DMS53 (cell line): ENCODE results near the gene HTT.
"Not testable (repeated sequence)": the region's sequence is repeated elsewhere in the genome, so short reads cannot be mapped to it uniquely, and the experiment has no call there.

Experiments used
- DNase-seq: peaks from one replicate; lab custom pipeline; 2025; lab: John Stamatoyannopoulos, UW

Gene HTT

DNA sequence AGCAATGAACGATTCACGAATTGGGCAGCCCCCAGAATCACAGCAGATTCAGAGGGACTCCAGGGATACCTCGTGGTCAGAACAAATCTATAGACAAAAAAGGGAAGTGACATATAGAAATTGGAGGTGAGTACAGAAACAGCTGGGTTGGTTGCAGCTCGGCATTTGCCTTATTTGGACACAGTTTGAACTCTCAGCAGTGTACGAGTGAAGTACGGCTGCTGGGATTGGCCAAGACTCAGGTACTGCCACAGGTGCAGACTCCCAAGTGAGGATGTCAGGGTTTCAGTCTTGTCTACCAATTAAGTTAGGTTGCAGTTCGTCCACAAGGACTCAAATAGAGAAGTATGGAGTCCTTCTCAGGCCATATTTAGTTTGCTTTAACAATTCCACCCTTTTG is 28.3 kb upstream of the HTT start:
- peak; percentile 79 for DNase-seq

DNA sequence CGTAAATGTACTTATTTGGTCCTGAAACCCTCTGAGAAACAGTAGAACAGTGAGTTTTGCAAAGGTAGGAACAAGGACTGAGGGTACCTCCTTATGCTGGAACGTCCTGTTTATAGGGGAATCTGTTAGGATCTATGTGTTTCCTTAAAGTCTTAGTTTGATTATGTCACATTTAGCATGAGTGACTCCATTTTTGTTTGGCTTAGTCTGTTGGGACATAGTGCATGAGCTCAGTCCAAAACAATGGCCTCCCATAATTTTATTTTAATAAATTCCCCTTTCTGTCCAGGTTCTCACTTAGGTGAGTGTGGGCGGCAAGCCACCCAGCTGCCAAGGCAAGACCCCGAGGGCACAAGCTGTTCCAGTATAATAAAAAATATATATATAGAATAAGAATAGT is 27.9 kb upstream of the HTT start:
- DNase-seq: no peak

DNA sequence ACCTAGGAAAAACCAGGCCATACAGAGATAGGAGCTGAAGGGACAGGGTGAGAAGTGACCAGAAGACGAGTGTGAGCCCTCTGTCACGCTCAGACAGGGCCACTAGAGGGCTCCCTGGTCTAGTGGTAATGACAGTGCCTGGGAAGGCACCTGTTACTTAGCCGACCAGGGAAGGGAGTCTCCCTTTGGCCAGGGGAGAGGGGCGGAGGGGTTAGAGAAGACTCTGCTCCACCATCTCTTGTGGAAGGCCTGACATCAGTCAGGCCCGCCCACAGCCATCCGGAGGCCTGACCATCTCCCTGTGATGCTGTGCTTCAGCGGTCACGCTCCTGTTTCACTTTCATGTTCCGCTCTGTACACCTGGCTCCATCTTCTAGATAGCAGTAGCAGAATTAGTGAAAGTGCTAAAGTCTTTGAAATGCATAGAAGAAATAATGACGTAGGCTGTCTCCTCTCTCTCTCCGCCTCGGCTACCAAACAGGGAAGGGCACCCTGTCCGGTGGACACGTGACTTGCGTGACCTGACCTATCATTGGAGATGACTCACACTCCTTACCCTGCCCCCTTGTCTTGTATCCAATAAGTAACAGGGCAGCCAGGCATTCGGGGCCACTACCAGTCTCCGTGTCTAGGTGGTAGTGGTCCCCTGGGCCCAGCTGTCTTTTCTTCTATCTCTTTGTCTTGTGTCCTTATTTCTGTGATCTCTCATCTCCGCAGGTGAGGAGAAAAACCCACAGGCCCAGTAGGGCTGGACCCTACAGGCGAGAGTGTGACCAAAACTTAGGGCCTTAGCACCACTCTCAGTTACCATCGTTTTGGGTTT is 26.8 kb upstream of the HTT start:
- peak; percentile 99 for DNase-seq

DNA sequence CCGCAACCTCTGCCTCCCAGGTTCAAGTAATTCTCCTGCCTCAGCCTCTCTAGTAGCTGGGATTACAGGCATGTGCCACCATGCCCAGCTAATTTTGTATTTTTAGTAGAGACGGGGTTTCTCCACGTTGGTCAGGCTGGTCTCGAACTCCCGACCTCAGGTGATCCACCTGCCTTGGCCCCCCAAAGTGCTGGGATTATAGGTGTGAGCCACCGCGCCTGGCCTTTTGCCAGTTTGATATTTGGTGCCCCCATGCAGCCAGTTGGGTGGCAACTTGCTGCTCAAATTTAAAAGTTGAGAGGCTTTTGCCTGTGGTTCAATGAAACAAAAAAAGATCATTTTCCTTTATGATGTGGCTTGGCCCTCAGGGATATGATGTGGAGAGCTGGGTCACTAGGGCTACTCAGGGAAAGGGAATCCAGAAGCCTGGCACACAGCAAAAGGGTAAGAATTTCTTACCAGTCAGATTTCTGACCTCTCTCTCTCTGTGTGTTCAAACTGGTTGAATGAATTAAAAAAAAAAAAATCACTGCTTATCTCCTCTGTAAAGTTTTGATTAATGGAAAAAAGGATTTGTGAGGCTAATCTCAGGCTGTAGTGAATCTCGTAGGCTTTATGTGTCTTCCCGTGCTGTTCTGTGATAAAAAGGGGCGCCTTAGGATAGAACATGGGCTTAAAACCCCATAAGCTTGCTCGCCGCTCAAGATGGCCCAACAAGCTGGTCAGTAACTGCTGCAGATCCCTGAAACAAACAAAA is 23.2 kb upstream of the HTT start:
- not testable (repeated sequence) for DNase-seq

DNA sequence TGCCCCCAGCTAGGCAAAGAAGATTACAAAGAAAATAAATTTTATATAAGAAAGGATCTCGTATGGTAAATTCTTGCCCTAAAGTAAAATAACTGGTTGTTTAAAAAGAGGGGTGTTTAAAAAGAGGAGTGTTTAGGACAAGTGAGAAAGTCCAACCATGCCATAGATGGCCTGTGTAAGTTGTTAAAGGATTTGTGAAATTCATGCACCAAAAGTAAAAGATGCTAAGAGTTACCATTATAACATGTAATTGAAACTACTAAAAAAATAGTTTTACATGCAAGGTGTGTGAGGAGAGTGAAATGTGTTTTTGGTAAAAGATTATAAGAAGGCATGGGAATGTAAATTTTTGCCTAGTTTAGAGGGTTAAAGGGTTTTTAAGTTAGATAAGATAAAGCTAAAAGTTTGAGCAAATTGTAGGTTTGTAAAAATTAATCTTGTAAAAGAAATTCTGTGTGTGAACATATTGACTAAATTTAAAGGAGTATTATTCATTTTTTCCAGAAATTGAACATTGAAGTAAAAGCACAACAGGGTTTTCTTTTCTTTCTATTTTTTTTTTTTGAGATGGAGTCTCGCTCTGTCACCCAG is 20.2 kb upstream of the HTT start:
- peak; percentile 32 for DNase-seq

DNA sequence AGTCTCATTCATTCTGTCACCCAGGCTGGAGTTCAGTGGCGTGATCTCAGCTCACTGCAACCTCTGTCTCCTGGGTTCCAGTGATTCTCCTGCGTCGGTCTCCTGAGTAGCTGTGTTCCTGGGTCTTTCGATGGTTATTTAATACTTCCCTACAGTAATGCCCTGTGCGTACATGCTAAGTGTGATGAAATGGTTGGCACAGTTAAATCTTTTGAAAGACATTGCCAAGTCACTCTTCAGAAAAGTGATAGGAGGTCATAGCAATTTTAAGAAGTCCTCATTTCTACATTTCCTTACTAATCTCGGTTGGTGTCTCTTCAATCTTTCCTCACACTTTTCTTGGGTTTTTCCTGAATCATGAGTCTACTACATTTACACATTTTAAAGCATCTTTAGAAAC is 14.5 kb upstream of the HTT start:
- DNase-seq: no peak

DNA sequence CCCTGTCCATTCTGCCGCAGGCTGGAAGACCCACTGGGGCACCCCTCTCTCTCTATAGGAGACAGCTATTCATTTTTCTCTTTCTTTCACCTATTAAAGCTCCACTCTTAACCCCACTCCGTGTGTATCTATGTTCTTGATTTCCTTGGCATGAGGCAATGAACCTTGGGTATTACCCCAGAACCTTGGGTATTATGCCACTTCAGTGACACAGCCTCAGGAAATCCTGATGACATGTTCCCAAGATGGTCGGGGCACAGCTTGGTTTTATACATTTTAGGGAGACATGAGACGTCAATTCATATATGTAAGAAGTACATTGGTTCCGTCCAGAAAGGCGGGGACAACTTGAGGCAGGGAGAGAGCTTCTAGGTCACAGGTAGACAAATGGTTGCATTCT is 13.5 kb upstream of the HTT start:
- DNase-seq: no peak

DNA sequence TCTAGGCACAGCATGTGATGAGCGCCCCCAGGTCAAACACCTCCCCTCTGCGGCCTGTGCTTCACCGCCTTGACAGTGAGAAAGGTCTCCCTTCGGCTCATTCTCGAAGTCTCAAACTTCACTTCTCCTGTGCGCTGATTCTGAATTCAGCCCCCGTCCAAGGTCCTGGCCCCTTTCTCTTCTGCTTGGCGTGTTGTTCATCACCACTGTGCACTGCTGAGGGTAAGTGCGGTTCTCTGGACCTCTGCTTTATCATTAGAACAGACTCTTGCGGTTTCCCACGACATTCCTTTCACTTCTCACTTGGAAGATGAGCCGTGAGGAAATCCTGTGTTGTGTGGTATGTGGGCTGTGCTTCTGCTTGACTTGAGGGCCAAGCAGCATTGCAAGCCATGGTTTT is 12.0 kb upstream of the HTT start:
- DNase-seq: no peak

DNA sequence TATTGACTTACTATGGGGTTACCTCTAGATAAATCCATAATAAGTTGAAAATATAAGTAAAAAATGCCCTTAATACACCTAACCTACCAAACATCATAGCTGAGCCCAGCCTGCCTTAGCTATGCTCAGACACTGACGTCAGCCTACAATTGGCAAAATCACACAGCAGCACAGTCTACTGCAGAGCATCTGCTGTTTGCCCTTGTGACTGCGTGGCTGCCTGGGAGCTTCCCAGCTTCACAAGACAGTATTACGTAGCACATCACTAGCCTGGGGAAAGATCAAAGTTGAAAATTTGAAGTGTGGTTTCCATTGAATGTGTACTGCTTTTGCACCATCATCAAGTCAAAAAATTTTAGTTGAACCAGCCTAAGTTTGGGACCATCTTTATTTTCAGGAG is 8.9 kb upstream of the HTT start:
- DNase-seq: no peak

DNA sequence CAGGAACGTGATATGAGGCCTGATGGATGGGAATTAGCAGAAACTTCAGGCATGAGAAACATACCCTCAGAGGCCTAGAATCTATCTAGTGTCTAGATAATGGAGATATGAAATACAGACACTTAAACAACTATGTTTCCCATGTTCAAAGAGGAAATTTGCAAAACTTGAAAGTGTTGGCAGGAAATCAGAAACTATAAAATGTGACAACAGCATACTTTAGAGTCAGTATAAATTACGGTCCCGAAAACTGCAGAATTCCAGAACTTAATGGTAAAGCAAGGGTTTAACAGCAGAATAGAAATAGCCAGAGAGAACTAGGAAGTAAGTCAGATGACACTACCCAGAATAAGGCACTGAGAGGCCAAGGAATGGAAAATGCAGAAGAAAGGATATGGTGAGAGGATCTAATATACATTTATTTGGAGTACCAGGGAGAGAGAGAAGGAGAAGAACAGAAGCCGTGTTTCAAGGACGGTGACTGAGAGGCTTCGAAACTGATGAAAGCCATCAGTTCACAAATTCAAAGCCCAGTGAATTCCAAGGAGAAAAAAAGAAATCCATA is 7.6 kb upstream of the HTT start:
- no peak for DNase-seq

DNA sequence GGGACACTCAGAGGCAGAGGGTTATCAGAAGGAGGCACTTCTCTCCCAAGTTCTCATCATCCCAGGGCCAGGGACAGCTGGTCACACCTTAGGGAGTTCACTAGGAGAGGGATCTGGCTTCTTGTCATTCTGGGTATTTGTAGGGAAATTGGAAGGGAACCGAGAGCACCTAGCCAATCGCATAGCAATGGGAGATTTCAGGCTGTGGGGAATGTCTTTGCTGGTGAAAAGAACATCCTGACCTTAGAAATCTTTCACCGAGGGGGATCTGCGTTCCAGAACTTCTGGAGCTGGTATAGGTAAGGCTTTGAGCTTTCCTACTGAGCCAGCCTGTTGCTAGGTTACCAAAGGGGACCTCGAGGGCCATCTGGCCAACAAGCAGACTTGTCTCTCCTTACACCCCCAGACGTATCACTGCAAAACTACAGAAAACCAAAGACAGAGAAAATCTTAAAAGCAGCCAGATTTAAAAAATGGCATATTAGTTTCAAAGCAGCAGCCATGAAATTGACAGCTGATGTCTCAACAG is 6.9 kb upstream of the HTT start:
- no peak for DNase-seq

DNA sequence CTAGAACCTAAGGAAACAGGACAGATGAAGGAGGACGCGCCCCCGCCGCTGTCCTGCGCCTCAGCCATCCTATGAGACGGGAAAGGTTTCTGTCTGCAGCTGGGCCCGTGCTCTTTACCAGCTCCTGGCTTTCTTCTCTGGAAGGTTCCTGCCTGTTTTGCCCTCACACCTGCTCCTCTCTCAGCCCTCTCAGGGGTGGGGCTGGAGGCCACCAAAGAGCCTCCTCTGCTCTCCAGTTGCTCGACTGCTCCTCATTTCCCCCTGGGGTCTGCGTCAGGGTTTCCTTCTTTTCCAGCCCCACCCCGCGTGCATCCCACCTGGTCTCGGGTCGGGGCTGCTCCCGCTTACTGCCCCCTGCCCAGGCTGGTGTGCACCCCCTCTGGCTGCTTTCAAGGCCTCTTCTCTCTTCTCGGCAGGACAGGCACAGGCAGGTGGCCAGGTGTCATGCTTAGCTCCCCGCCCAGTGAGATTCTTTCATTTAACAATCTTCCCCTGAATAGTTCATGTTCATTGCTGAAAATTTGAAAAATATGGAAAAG is 4.8 kb upstream of the HTT start:
- DNase-seq: peak; percentile 36

DNA sequence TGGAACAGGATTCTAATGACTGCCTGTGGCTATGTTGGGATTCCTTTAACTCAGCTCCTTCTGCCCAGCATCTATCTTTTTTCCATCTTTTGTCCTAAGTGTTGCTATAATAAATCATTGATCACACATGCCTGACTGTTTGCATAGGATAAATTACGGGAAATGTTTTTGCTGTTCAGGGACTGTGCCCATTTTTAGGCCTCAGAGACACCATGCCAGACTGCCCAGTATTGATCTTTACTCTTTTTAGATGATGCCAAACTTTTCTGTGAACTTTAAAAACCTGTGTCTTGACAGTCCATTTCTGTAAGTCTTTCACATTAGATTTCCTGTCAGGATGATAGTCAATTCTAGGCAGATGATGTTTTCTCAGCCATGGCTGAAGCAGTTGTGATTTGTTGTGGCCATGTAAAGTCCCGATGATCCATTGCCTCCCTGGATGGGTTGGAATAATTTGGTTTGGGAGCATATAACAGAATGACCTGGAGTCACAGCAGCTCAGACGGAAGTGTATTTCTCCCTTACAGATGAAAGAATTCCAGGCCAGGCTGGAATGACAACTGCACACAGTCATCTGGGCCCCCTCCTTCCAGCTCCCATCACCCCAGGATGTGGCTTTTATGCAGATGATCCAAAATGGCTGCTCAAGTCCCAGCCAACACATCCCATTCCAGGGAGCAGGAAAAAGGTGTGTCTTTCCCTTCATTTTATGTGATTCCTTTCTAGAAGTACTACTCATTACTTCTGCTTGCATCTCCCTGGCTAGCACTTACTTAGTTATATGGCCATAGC is 3.6 kb upstream of the HTT start:
- no peak for DNase-seq

DNA sequence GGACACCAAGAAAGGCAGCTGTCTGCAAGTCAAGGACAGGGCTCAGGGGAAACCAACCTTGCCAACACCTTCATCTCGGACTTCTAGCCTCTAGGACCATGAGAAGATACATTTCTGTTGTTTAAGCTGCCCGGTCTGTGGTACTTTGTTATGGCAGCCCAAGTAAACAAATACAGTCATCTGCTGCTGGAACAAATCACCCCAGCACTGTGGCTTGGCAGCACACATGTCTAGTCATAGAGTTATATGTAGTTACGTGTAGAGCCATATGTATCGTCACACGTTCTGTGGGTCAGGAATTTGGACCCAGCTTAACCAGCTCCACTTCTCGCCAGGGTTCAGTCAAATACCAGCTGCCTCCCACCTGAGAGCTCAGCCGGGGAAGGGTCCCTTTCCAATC is 2.7 kb upstream of the HTT start:
- no peak for DNase-seq

DNA sequence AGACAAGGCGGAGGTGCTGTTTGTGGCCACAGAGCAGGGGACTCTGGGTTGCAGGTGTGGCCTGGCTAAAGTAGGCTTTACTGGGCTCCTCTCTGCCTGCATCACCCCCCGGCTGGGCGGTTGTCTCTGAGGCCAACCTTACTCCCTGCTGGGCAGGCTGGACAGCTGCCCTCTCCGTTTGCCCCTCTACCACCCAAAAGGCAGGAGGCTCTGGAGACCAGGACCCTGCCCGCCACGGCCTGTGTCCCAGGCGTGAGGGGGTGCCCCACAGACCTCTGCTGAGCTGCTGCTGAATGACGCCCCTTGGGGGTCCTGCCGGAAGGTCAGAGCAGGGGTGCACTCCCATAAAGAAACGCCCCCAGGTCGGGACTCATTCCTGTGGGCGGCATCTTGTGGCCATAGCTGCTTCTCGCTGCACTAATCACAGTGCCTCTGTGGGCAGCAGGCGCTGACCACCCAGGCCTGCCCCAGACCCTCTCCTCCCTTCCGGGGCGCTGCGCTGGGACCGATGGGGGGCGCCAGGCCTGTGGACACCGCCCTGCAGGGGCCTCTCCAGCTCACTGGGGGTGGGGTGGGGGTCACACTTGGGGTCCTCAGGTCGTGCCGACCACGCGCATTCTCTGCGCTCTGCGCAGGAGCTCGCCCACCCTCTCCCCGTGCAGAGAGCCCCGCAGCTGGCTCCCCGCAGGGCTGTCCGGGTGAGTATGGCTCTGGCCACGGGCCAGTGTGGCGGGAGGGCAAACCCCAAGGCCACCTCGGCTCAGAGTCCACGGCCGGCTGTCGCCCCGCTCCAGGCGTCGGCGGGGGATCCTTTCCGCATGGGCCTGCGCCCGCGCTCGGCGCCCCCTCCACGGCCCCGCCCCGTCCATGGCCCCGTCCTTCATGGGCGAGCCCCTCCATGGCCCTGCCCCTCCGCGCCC is 1.1 kb upstream of the HTT start:
- DNase-seq: peak; percentile 61

DNA sequence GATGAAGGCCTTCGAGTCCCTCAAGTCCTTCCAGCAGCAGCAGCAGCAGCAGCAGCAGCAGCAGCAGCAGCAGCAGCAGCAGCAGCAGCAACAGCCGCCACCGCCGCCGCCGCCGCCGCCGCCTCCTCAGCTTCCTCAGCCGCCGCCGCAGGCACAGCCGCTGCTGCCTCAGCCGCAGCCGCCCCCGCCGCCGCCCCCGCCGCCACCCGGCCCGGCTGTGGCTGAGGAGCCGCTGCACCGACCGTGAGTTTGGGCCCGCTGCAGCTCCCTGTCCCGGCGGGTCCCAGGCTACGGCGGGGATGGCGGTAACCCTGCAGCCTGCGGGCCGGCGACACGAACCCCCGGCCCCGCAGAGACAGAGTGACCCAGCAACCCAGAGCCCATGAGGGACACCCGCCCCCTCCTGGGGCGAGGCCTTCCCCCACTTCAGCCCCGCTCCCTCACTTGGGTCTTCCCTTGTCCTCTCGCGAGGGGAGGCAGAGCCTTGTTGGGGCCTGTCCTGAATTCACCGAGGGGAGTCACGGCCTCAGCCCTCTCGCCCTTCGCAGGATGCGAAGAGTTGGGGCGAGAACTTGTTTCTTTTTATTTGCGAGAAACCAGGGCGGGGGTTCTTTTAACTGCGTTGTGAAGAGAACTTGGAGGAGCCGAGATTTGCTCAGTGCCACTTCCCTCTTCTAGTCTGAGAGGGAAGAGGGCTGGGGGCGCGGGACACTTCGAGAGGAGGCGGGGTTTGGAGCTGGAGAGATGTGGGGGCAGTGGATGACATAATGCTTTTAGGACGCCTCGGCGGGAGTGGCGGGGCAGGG is 568 bp downstream of the HTT start:
- DNase-seq: peak; percentile 88

DNA sequence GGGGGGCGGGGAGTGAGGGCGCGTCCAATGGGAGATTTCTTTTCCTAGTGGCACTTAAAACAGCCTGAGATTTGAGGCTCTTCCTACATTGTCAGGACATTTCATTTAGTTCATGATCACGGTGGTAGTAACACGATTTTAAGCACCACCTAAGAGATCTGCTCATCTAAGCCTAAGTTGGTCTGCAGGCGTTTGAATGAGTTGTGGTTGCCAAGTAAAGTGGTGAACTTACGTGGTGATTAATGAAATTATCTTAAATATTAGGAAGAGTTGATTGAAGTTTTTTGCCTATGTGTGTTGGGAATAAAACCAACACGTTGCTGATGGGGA is 1.1 kb downstream of the HTT start:
- DNase-seq: no peak

DNA sequence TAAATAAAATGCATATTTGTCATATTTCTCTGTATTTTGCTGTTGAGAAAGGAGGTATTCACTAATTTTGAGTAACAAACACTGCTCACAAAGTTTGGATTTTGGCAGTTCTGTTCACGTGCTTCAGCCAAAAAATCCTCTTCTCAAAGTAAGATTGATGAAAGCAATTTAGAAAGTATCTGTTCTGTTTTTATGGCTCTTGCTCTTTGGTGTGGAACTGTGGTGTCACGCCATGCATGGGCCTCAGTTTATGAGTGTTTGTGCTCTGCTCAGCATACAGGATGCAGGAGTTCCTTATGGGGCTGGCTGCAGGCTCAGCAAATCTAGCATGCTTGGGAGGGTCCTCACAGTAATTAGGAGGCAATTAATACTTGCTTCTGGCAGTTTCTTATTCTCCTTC is 3.3 kb downstream of the HTT start:
- DNase-seq: no peak

DNA sequence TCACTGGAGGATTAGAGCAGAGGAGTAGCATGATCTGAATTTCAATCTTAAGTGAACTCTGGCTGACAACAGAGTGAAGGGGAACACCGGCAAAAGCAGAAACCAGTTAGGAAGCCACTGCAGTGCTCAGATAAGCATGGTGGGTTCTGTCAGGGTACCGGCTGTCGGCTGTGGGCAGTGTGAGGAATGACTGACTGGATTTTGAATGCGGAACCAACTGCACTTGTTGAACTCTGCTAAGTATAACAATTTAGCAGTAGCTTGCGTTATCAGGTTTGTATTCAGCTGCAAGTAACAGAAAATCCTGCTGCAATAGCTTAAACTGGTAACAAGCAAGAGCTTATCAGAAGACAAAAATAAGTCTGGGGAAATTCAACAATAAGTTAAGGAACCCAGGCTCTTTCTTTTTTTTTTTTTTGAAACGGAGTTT is 5.2 kb downstream of the HTT start:
- no peak for DNase-seq
